Astrocyte (in vitro differentiated cells and primary cell): ENCODE results near the gene ERCC6L2.

Experiments used
- CTCF ChIP-seq: IDR thresholded peaks from 2 replicates; pipeline ENCODE4 v1.5.1; 2011; ENCODE audit warnings: low read depth, mild to moderate bottlenecking, inconsistent platforms, low read length, moderate library complexity; ENCODE audit not compliant: insufficient read depth
- EZH2 ChIP-seq: IDR thresholded peaks from 2 replicates; pipeline ENCODE4 v1.6.1; 2012; ENCODE audit warnings: mild to moderate bottlenecking, low read length, inconsistent platforms; ENCODE audit not compliant: insufficient read depth

- TF ChIP-seq EZH2 (no peak), CTCF (no peak)
Observed at GRCh38 chr9:95896580-95896979, 21.1 kb downstream of the ERCC6L2 start.
